GM21526 (cell line): Measurements from ENCODE around the gene PARD3.

Experiments
- ATAC-seq: cut with Tn5 transposase; IDR thresholded peaks from one replicate; pipeline ENCODE4 v1.9.1; 2021; ENCODE audit warnings: moderate library complexity; ENCODE audit not compliant: unreplicated experiment, low FRiP score

The PARD3 gene

DNA sequence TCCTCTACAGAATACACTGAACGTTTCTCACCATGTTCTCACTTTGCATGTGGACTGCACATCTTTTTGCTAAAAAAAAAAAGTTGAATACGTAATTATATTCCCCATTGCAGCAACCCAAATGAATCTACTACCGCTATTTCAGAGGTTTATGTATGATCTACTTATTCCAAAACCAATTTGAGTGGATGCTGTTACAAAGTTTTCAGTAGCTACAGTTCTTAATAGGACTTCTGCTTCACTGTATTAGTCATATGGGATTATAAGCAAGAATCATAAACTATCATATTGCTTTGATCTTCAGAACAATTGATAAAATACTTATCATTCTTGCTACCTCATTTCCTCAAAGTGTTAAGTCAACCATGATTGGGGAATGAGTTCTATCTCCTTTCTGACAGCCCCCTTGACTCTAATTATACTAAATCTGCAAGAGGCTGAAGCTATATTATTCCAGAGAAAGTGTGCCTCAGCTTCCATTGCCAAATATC, 257.0 kb downstream of the PARD3 start:
- no peak for ATAC-seq

GRCh38 chr10:34557173-34557572, 257.9 kb downstream of the PARD3 start:
- ATAC-seq = no peak

DNA sequence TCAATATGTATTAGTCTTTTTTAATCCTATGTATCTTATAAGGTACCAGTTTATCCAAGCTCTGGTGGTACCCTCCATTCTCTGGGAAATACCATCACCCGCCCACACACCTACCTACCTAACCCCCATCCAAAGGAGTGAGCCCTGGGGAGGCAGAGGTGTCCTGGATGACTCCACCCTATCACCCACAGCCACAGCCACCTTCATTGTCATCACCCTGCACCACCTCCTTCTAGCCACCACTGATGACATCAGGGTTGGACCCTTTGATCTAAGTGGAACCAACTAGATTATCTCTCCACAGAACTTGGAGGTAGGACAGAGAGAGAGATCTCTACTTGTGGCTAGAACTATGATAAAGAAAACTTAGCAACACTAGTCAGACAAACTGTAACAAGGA, 259.4 kb downstream of the PARD3 start:
- ATAC-seq = no peak

GRCh38 chr10:34553747-34554146, 261.3 kb downstream of the PARD3 start:
- no peak for ATAC-seq

GRCh38 chr10:34551295-34551694, 263.8 kb downstream of the PARD3 start:
- no peak for ATAC-seq

- no peak for ATAC-seq
These were observed 265.1 kb downstream of the PARD3 start for GRCh38 chr10:34549953-34550352.

GRCh38 chr10:34549001-34549400, 266.1 kb downstream of the PARD3 start:
- ATAC-seq = no peak

DNA sequence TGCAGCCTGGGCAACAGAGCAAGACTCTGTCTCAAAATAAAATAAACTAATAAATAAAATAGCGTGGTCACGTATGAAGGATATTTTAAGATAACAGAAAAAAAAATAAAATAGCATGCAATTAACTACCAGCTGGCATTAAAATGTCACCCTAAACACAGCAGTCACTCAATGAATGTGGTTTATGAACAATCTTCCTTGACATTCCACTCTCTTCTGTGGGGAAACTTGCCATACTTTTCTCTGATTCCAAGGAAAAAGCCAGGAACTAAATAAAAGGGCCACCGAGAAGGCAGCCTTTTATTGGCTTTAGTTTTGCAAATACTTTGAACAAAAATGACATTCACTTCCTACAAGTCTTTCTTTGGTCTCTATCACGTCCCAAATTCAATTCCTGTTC, 266.6 kb downstream of the PARD3 start:
- ATAC-seq = no peak

- no peak for ATAC-seq
These were observed 267.4 kb downstream of the PARD3 start for GRCh38 chr10:34547695-34548094.

DNA sequence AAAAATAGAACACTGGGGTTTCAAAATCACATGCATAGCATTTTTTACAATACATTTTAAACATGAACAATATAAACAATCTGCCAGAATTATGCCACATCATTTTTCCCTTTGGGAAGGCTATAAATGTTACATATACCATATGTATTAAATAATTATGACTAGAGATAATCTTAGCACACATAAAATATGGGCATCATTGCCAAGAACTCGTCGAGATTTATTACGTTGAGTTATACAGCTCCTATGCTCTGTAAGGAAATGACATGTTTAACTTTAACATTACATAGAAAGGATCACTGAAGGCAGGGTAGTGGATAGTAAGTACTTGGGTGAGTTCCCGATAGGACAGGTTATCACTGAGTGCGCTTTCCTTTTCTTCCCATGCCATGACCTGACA, 267.8 kb downstream of the PARD3 start:
- no peak for ATAC-seq

- no peak for ATAC-seq
These were observed 270.7 kb downstream of the PARD3 start for GRCh38 chr10:34544400-34544799.

- ATAC-seq = no peak
These were observed 271.4 kb downstream of the PARD3 start for GRCh38 chr10:34543716-34544115.

DNA sequence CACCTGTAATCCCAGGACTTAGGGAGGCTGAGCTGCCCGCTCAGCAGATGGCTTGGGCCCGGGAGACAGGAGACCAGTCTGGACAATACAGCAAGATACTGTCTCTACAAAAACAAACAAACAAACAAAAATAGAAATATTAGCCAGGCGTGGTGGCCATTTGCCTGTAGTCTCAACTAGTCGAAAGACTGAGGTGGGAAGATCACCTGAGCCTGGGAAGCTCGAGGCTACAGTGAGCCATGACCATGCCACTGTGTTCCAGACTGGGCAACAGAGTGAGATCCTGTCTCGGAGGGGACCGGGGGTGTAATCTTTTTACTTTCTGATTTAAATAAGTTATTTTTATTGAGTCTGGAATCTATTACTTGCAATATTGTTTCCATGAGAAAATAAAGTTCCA, 274.6 kb downstream of the PARD3 start:
- no peak for ATAC-seq

GRCh38 chr10:34539533-34540315, 275.4 kb downstream of the PARD3 start:
- peak; percentile 72 for ATAC-seq

- ATAC-seq = peak; percentile 60
These were observed 276.7 kb downstream of the PARD3 start for GRCh38 chr10:34538281-34538829.

DNA sequence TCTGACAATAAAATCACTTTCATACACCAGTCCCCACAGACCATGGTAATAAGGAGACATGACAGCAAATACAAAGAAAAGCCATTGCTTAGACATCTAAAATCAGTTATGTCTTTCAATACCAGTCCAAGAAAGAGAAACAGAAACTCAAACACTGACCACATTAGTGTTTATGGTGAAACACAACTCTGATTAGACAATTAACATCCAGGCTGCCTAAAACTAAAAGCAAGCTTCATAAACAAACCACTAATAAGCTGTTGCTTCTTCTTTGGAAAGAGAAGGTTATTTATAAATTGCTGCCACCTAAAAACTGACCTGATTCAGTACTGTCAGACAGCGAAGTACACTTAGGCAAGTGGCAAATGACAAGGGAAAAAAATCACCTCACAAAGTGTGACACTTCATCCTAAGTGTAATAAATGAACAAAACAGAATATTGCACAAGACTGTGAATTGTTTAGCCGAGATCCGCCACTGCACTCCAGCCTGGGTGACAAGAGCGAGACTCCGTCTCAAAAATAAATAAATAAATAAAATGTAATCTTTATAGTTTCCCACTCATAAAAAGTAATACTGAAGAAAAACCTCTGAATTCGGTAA, 277.4 kb downstream of the PARD3 start:
- peak; percentile 68 for ATAC-seq

- no peak for ATAC-seq
These were observed 279.2 kb downstream of the PARD3 start for GRCh38 chr10:34535872-34536271.

- no peak for ATAC-seq
These were observed 284.3 kb downstream of the PARD3 start for GRCh38 chr10:34530778-34531177.

GRCh38 chr10:34528320-34528719, 286.8 kb downstream of the PARD3 start:
- ATAC-seq = no peak

DNA sequence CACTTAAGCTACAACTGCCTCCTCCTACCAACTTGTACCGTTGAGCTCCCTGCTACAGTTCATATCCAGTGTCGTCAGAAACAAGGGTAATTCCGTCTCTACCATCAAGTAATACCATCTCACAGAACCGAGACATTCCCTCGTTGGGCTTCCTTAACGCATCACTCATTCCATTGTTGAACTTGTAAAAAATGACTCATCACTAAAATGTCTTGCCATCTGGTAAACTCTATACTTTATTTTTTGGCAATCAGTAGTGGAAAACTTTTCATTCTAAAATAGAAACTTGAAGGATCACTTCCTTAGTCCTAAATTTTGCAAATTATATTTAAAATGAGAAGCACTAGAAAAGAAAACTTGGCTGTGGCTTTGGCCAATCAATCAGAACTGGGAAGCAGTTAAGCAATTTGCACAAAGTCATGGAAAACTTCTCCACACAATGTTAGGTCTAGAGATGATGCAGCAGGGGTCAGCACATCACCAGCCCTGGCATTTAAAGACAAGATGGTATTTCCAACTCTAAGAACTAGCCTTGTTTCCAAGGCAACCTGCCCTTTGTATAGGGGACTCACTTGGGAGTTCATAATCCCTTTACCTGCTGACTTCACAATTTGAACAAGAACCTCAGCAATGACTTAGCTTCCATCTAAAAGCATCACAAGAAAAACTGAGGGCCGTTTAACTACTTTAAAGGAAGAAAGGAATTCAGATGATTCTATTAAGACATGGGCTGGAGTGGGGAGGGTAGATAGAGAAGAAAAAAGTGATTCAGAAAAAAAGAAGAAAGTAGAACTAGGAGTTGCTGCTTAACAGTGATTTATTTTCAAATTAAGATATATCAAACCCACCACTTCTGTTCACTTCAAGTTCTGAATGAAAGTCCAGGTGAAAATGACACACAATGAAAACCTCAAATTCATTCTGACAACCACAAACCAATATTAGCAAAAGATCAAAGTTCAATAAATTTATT, 288.1 kb downstream of the PARD3 start:
- no peak for ATAC-seq

- no peak for ATAC-seq
These were observed 288.9 kb downstream of the PARD3 start for GRCh38 chr10:34526186-34526585.
